Measurements from ENCODE around the gene PTDSS2.
"Not testable (repeated sequence)": the region's sequence is repeated elsewhere in the genome, so short reads cannot be mapped to it uniquely, and the experiment has no call there.

The PTDSS2 gene

GRCh38 chr11:409600-410483, 40.2 kb upstream of the PTDSS2 start:
- no peak for TF ChIP-seq CTCF (IDR thresholded peaks at IDR 0.05; ENCODE audit: control insufficient read depth, extremely low read depth, insufficient read depth)
- no peak overlapping the region for H3K4me3 ChIP-seq (ENCODE audit: low read depth, low read length)
- no peak for DNase-seq (ENCODE audit: low read depth)

- not testable (repeated sequence) for DNase-seq (ENCODE audit: low read depth); H3K4me3 ChIP-seq (ENCODE audit: low read depth, low read length)
Observed at GRCh38 chr11:410711-411110, 39.4 kb upstream of the PTDSS2 start.

- DNase-seq (ENCODE audit: low read depth); H3K4me3 ChIP-seq (ENCODE audit: low read depth, low read length): not testable (repeated sequence)
Observed at GRCh38 chr11:411520-411919, 38.6 kb upstream of the PTDSS2 start.

- H3K4me3 ChIP-seq (ENCODE audit: low read depth, low read length), result no peak overlapping the region
- DNase-seq (ENCODE audit: low read depth), result no peak
- no peak for TF ChIP-seq CTCF (IDR thresholded peaks at IDR 0.05; ENCODE audit: control insufficient read depth, extremely low read depth, insufficient read depth)
Observed at GRCh38 chr11:412641-413119, 37.4 kb upstream of the PTDSS2 start.

GRCh38 chr11:413120-414081, 36.7 kb upstream of the PTDSS2 start:
- no peak for TF ChIP-seq CTCF (IDR thresholded peaks at IDR 0.05; ENCODE audit: control insufficient read depth, extremely low read depth, insufficient read depth)
- no peak overlapping the region for H3K4me3 ChIP-seq (ENCODE audit: low read depth, low read length)
- DNase-seq (ENCODE audit: low read depth), result no peak

- no peak for TF ChIP-seq CTCF (IDR thresholded peaks at IDR 0.05; ENCODE audit: control insufficient read depth, extremely low read depth, insufficient read depth)
- DNase-seq (ENCODE audit: low read depth), result no peak
- H3K4me3 ChIP-seq (ENCODE audit: low read depth, low read length), result no peak overlapping the region
Observed at GRCh38 chr11:414318-414857, 35.7 kb upstream of the PTDSS2 start.

GRCh38 chr11:415640-416041, 34.4 kb upstream of the PTDSS2 start:
- TF ChIP-seq CTCF (IDR thresholded peaks at IDR 0.05; ENCODE audit: control insufficient read depth, extremely low read depth, insufficient read depth), result no peak
- H3K4me3 ChIP-seq (ENCODE audit: low read depth, low read length), result peak overlapping the region; percentile 69
- DNase-seq (ENCODE audit: low read depth), result no peak
